ENCODE data around the gene PIGS.
A peak's percentile ranks its signal among the peaks of the same experiment; 100 is the strongest.

PIGS gene

DNA sequence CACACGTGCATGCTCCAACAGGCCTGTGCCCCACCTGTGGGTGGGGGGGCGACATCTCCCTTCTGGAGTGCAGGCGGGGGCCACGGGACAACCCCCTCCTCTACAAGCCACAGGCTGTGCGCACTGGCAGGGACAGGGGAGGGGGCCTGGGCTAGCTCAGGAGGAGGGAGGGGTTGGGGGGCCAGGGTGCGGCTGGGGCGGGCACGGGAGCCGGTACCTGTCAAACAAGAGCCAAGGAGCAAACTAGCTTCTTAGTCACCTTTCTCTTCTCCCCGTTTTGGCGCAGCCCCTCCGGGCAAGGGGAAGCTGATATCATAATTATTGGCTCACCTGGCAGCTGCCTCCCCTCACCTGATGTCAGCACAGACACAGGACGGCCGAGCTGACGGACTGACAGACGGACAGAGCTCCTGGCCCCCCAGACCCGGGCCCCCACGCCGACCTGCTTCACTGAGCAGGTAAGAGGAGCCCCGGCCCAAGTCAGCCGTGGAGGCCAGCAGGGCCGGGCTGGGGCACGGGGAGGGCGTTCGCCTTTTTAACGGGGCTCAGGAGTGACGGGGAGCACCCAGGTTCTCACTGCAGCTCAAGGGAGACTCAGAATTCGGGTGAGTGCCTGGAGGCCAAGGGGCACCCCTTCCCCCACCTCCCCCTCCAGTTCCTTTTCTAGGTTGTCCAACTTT, 65.2 kb downstream of the PIGS start, which contains the start of gene FOXN1:
Gene FOXN1 (plus strand): TSS at position 363 of the 680 bp plus-strand sequence. CDS start 17,622 bp downstream, outside the sequence.
- DNase-seq: peak; percentile 75

DNA sequence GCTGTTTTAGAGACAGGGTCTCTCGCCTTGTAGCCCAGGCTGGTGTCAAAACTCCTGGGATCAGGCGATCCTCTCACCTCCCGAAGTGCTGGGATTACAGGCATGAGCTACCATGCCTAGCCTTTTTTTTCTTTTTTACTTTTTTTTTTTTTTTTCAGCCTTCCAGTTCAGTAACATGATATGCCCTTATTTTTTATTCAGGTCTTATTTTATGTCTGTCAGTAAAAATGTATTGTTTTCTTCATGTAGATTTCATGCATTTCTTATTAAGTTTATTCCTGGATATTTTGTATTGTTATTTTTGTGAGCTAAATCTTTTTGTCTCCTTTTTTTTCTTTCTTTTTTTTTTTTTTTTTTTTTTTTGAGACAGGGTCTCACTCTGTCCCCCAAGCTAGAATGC, 67.9 kb downstream of the PIGS start:
- DNase-seq: peak; percentile 73
